HG03064 (cell line): ENCODE measurements around the gene DUSP15.

Source experiments
- ATAC-seq: cut with Tn5 transposase; IDR thresholded peaks from one replicate; pipeline ENCODE4 v1.9.1; 2021; ENCODE audit warnings: low read depth; ENCODE audit not compliant: unreplicated experiment

Gene DUSP15

GRCh38 chr20:31860390-31861134, 9.8 kb downstream of the DUSP15 start:
- ATAC-seq = no peak

GRCh38 chr20:31859998-31860380, 10.3 kb downstream of the DUSP15 start:
- no peak for ATAC-seq

GRCh38 chr20:31859266-31859997, 10.9 kb downstream of the DUSP15 start:
- no peak for ATAC-seq

DNA sequence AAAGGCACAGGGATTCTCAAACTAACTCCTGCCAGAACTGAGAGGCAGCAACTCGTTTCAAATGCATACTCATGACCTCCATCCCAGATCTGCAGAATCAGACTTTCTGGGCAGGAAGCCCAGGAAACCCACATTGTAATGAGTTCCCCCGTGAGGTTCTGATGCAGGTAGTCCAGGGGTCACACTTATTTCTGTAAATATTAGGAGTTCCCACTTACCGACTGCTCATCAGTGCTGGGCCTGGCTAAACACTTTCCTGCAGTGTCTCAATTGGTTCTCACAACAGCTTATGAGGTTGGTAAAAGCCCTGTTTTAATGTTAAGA, 11.6 kb downstream of the DUSP15 start:
- ATAC-seq = no peak

- no peak for ATAC-seq
Observed at GRCh38 chr20:31857861-31858759, 12.2 kb downstream of the DUSP15 start.

DNA sequence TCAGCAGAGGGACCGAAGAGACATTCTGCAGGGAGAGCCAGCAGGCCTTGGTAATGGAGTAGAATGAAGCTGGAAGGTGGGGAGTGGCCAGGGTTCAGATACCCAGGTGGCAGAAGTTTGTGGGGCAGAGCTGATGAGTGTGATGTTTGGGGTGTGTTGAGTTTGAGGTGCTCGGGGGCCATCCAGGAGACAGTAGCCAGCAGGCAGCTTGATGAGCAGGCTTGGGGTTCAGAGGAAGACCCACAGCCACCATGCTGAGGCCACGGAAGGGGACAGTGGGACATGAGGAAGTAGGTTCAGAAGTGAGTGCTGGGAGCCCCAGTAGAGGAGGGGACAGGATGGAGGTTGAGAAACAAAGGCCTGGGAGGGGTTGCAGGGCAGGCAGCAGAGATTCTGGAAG, 13.8 kb downstream of the DUSP15 start:
- no peak for ATAC-seq

GRCh38 chr20:31853481-31853880, 16.8 kb downstream of the DUSP15 start:
- ATAC-seq = no peak

DNA sequence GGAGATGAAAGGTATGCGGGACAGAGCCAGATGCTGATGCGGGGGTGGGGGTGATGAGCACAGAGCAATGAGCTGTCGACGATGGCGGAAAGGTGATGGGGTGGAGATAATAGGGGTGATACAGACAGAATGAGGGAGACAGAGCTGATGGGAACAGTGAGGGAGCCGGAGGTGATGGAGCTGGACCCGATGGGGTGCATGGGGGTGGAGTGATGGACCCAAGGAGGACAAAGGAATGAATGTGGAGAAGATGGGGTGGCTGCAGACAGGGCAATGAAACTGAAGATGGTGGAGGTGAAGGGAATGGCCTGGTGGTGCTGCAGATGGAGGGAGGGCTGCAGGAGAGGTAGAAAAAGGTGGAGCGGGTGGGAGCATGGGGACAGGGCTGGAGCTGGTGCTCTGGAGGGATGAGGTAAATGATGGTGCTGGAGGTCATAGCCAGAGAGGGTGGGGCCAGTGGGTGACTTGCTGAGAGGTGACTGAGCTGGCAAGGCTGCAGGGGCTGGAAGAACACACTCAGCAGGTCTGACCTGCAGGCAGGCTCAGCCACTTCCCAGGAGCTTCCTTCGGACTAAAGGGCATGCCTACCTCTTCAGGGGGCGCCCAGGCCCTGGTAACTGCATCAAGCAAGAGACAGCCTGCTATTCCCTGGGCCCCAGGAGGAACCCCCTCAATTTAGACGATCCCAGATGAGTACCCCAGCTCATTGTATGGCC, 18.9 kb downstream of the DUSP15 start:
- no peak for ATAC-seq

- no peak for ATAC-seq
Observed at GRCh38 chr20:31849306-31849930, 20.9 kb downstream of the DUSP15 start.

- ATAC-seq = no peak
Observed at GRCh38 chr20:31848088-31848999, 22.0 kb downstream of the DUSP15 start.

DNA sequence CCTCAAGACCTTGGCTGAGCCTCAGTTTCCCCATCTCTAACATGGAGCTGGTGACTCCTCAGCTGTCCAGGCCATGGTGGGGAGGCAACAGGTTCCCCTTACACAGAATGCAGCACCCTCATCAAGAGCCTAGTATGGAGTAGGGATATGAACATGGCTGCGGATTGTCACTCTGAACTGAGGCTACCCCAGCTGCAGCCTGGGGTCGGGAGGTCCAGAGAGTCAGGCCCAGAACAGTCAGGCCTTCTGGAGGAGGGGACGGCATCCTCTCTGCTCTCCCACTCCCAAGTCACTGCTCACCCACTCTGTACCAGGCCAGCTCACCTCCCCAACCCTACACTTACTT, 23.6 kb downstream of the DUSP15 start:
- no peak for ATAC-seq

GRCh38 chr20:31845300-31845863, 24.9 kb downstream of the DUSP15 start, which contains the start of gene FOXS1:
TSS of gene FOXS1 (minus strand) at chr20:31845604. CDS start at chr20:31845542, 62 bp downstream.
- ATAC-seq = no peak

- no peak for ATAC-seq
Observed at GRCh38 chr20:31844737-31845299, 25.5 kb downstream of the DUSP15 start.

DNA sequence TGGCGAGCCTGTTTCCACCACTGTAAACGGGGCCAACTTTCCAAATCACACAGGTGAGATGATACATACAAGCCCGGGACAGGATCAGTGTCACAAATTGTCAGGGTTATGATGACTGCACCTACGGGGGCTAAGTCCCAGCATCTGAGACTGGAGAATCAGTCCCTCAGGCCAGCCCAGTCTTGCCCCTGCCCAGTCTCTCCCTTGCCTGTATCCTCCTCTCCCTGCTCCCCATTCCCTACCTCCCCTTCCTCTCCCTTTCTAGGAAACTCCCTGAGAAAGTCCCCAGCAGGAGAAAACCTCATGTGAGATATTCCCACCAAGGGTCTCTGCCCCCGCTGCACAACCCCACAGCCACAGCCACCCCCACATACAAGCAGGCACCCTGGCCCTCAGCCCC, 26.4 kb downstream of the DUSP15 start:
- no peak for ATAC-seq

- ATAC-seq = no peak
Observed at GRCh38 chr20:31843288-31843687, 27.0 kb downstream of the DUSP15 start.

DNA sequence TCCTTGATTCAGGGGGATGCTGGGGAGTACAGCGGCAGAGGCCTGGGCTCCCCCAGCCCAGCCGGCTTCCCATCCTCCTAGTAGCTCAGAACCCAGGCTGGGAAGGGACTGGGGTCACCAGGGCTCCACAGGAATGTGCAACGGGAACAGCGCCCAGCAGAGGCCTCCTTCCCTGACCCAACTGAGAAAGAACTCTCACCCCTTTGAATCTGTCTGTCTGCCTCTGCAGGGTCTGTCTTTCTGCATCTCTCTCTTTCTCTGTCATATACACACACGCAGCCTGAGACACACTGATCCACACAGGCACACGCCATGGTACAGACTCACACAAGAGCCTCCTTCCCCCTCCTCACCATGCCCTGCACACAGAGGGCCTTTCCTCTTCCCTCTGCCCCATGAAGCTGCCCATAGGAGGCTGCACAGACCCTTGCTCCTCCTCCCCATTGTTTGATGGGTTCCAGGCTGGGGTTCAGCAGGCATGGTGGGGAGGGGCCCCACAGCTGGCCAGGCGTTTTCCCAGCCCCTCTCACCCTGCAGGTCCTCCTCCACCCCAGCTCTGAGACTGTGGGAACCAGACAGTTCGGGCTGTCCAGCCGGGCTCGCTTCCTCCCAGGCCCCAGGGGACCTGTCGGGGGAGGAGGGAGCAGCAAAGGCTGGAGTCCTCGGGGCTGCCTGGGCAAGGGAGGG, 27.7 kb downstream of the DUSP15 start:
- ATAC-seq = no peak

- no peak for ATAC-seq
Observed at GRCh38 chr20:31841928-31842327, 28.4 kb downstream of the DUSP15 start.
